T-helper 2 cell treated with Interferon-gamma antibody and Interleukin-4, amounts not matched to agents 100 ng/mL and 5 ng/mL, for 36 hours (primary cell): ENCODE data around the gene SENP7. TPM values are rescaled to one million over a fixed set of nuclear protein-coding genes. Genes with fewer than 3 reads are reported as not detected.
"Not testable (repeated sequence)": the region's sequence is repeated elsewhere in the genome, so short reads cannot be mapped to it uniquely, and the experiment has no call there.

Source experiments
- intact Hi-C: fragments of 100-400 bp; cut with micrococcal nuclease; formaldehyde crosslinking; loops from one replicate; pipeline ENCODE4 v1.15.1; 2023
- total RNA-seq: library from RNA; stranded (reverse); gene quantifications from 2 replicates; pipeline ENCODE4 v1.2.3, GENCODE V29; 2022

The SENP7 gene
- total RNA-seq, 1 donor from 2014 or later = 23.4 TPM

- intact Hi-C loops = no loop called here
Measured at GRCh38 chr3:101454629-101455028, 58.4 kb downstream of the SENP7 start.

GRCh38 chr3:101453961-101454360 lies 59.1 kb downstream of the SENP7 start:
- intact Hi-C loops = no loop called here

- intact Hi-C loops = not testable (repeated sequence)
Measured at GRCh38 chr3:101438641-101439040, 74.4 kb downstream of the SENP7 start.

GRCh38 chr3:101433652-101434051 lies 79.4 kb downstream of the SENP7 start:
- intact Hi-C loops = no loop called here

- intact Hi-C loops = no loop called here
Measured at GRCh38 chr3:101423984-101424888, 88.8 kb downstream of the SENP7 start.

GRCh38 chr3:101418851-101419250 lies 94.2 kb downstream of the SENP7 start:
- intact Hi-C loops = no loop called here

GRCh38 chr3:101414121-101414520 lies 98.9 kb downstream of the SENP7 start:
- intact Hi-C loops = no loop called here

GRCh38 chr3:101413656-101414055 lies 99.4 kb downstream of the SENP7 start:
- intact Hi-C loops = no loop called here

GRCh38 chr3:101391413-101391950 lies 121.5 kb downstream of the SENP7 start:
- intact Hi-C loops = no loop called here

- intact Hi-C loops = no loop called here
Measured at GRCh38 chr3:101388706-101389105, 124.3 kb downstream of the SENP7 start.

- intact Hi-C loops = no loop called here
Measured at GRCh38 chr3:101387351-101387750, 125.7 kb downstream of the SENP7 start.

- intact Hi-C loops = loop anchor here (5.0 kb wide), 3 partner anchors 133 to 647 kb away; no protein-coding TSS in a partner anchor
Measured at GRCh38 chr3:101384426-101384825, 128.6 kb downstream of the SENP7 start.

- intact Hi-C loops = loop anchor here (5.0 kb wide), 3 partner anchors 134 to 646 kb away; no protein-coding TSS in a partner anchor
Measured at GRCh38 chr3:101383656-101384055, 129.4 kb downstream of the SENP7 start.

GRCh38 chr3:101383156-101383575 lies 129.8 kb downstream of the SENP7 start:
- intact Hi-C loops = loop anchor here (5.0 kb wide), 3 partner anchors 134 to 646 kb away; no protein-coding TSS in a partner anchor

GRCh38 chr3:101381809-101382208 lies 131.2 kb downstream of the SENP7 start:
- intact Hi-C loops = loop anchor here (1.0 to 5.0 kb wide), 5 partner anchors 135 to 645 kb away; partner anchors contain the start of gene PCNP

- intact Hi-C loops = loop anchor here (1.0 to 5.0 kb wide), 5 partner anchors 10 to 643 kb away; partner anchors contain the start of gene PCNP
Measured at GRCh38 chr3:101379658-101380376, 133.2 kb downstream of the SENP7 start.

- intact Hi-C loops = no loop called here
Measured at GRCh38 chr3:101377796-101378195, 135.2 kb downstream of the SENP7 start.

GRCh38 chr3:101377209-101377608 lies 135.8 kb downstream of the SENP7 start:
- intact Hi-C loops = no loop called here

GRCh38 chr3:101375586-101375985 lies 137.4 kb downstream of the SENP7 start:
- intact Hi-C loops = no loop called here

GRCh38 chr3:101362406-101362805 lies 150.6 kb downstream of the SENP7 start:
- intact Hi-C loops = no loop called here

- intact Hi-C loops = no loop called here
Measured at GRCh38 chr3:101351829-101352228, 161.2 kb downstream of the SENP7 start.

- intact Hi-C loops = no loop called here
Measured at GRCh38 chr3:101340591-101340990, 172.4 kb downstream of the SENP7 start.
